Thoracic aorta (tissue), 2 donors: ENCODE results near the gene TNFSF13B. TPM values are rescaled to one million over a fixed set of nuclear protein-coding genes. Genes with fewer than 3 reads are reported as not detected.
A peak's percentile ranks its signal among the peaks of the same experiment; 100 is the strongest.

Experiments used
- ATAC-seq: fragments of 150-250 bp; one replicate; pipeline ENCODE4 v1.8.0; 2017; ENCODE audit warnings: low read depth; ENCODE audit not compliant: insufficient number of reproducible peaks, low FRiP score
- DNase-seq: peaks from one replicate; pipeline ENCODE4 v3.0.0-alpha.2; 2020; ENCODE audit warnings: low spot score
- H3K27ac ChIP-seq, 2 donors: fragments of 200-600 bp; sonication (generic); 1 replicate in 1 of 2; 2 replicates in 1 of 2; pipeline ENCODE4 v1.5.1; 2016; ENCODE audit warnings: mild to moderate bottlenecking in 2 of 2, moderate library complexity in 2 of 2
- H3K27me3 ChIP-seq: fragments of 200-600 bp; sonication (generic); replicated peaks from 2 replicates; pipeline ENCODE4 v1.6.0; 2016; ENCODE audit warnings: mild to moderate bottlenecking; ENCODE audit not compliant: insufficient read depth
- H3K36me3 ChIP-seq: fragments of 200-600 bp; sonication (generic); one replicate; pipeline ENCODE4 v1.5.1; 2016
- H3K4me1 ChIP-seq, 2 donors: fragments of 200-600 bp; sonication (generic); 1 replicate in 1 of 2; 2 replicates in 1 of 2; pipeline versions ENCODE4 v1.5.1 to v1.6.0; 2016; ENCODE audit warnings: low read depth in 2 of 2, mild to moderate bottlenecking in 1 of 2; ENCODE audit not compliant: control insufficient read depth in 1 of 2
- H3K4me3 ChIP-seq: fragments of 200-600 bp; sonication (generic); 2 replicates; pipeline ENCODE4 v1.5.1; 2016; ENCODE audit warnings: mild to moderate bottlenecking
- H3K9me3 ChIP-seq: fragments of 200-600 bp; sonication (generic); 2 replicates; pipeline ENCODE4 v1.5.1; 2016
- CTCF ChIP-seq: fragments of 200-600 bp; sonication (generic); IDR thresholded peaks from one replicate; pipeline ENCODE4 v1.5.1; 2019; ENCODE audit warnings: antibody characterized with exemption
- total RNA-seq, 2 donors: library from RNA; depleted of rRNA; stranded (reverse); fragments of >200 nt; gene quantifications; one replicate each; pipeline versions ENCODE4 v1.1.0 to v1.2.3, GENCODE V29; 2016

TNFSF13B gene
- 10 to 100 TPM in 1 of 2 donors, 1 to 10 TPM in 1; 7.5 to 11.2 TPM for total RNA-seq

- H3K4me1 ChIP-seq: peaks cover 6 to 14% of the 10 kb centered on the region in 2 donors
- DNase-seq: no peak
- no peaks in the 10 kb centered on the region for H3K36me3 ChIP-seq
- ATAC-seq: no peak
- H3K27ac ChIP-seq: peak within 1 kb of the TSS in 1 of 2 donors; percentile 26
- no peaks in the 10 kb centered on the region for H3K9me3 ChIP-seq
- no peaks in the 10 kb centered on the region for H3K27me3 ChIP-seq
- peak within 1 kb of the TSS; percentile 69 for H3K4me3 ChIP-seq
- TF ChIP-seq CTCF: no peak
Observed at GRCh38 chr13:108269601-108270328, at the start of gene TNFSF13B. Gene TNFSF13B, plus strand, starts transcription at chr13:108269718. Its CDS starts 178 bp downstream, at chr13:108269896.

- H3K4me1 ChIP-seq: peaks cover 22 to 62% of the 10 kb centered on the region in 2 donors
Observed at GRCh38 chr13:108220041-108220440, 49.5 kb upstream of the TNFSF13B start.

GRCh38 chr13:108223687-108224503, 45.6 kb upstream of the TNFSF13B start:
- no peak overlapping the region for H3K27ac ChIP-seq
- TF ChIP-seq CTCF: no peak
- ATAC-seq: no peak

More at GRCh38 chr13:108220041-108220440, 49.5 kb upstream of the TNFSF13B start:
- TF ChIP-seq CTCF: no peak
- Histone ChIP-seq H3K27me3 (no peaks in the 10 kb centered on the region), H3K4me3 (peak overlapping the region; percentile 80), H3K27ac (no peak overlapping the region), H3K9me3 (no peaks in the 10 kb centered on the region), H3K36me3 (no peaks in the 10 kb centered on the region)
- no peak for DNase-seq
- ATAC-seq: no peak

GRCh38 chr13:108225440-108225839, 44.1 kb upstream of the TNFSF13B start:
- Histone ChIP-seq H3K4me1 (peaks cover 1 to 23% of the 10 kb centered on the region in 2 donors), H3K27ac (no peak overlapping the region), H3K4me3 (no peak overlapping the region), H3K36me3 (no peaks in the 10 kb centered on the region), H3K9me3 (no peaks in the 10 kb centered on the region), H3K27me3 (no peaks in the 10 kb centered on the region)
- TF ChIP-seq CTCF: no peak
- DNase-seq: no peak
- no peak for ATAC-seq

More at GRCh38 chr13:108223687-108224503, 45.6 kb upstream of the TNFSF13B start:
- no peaks in the 10 kb centered on the region for H3K27me3 ChIP-seq
- H3K9me3 ChIP-seq: no peaks in the 10 kb centered on the region
- no peak for DNase-seq
- H3K36me3 ChIP-seq: no peaks in the 10 kb centered on the region
- no peak overlapping the region for H3K4me3 ChIP-seq
- H3K4me1 ChIP-seq: peaks cover 12 to 39% of the 10 kb centered on the region in 2 donors

GRCh38 chr13:108226184-108226583, 43.3 kb upstream of the TNFSF13B start:
- no peak for TF ChIP-seq CTCF
- no peaks in the 10 kb centered on the region for H3K27me3 ChIP-seq
- ATAC-seq (no peak), DNase-seq (no peak)
- H3K9me3 ChIP-seq: no peaks in the 10 kb centered on the region
- no peak overlapping the region for H3K4me3 ChIP-seq
- H3K36me3 ChIP-seq: no peaks in the 10 kb centered on the region
- H3K4me1 ChIP-seq: peaks cover 0 to 16% of the 10 kb centered on the region in 2 donors
- H3K27ac ChIP-seq: no peak overlapping the region
